NCI-H524 treated with DMSO at 0.1 percent for 48 hours (cell line): ENCODE results near the gene LIN37.

Experiments
- DNase-seq: peaks from one replicate; lab custom pipeline; 2025; lab: John Stamatoyannopoulos, UW

The LIN37 gene

GRCh38 chr19:35748106-35749020 lies at the start of gene LIN37:
LIN37 (plus strand) TSS chr19:35748576; CDS start chr19:35748725, 149 bp downstream.
- peak; percentile 95 for DNase-seq

- peak; percentile 96 for DNase-seq
Measured at GRCh38 chr19:35702223-35703012, 46.0 kb upstream of the LIN37 start.

- no peak for DNase-seq
Measured at GRCh38 chr19:35703343-35703742, 45.0 kb upstream of the LIN37 start.

GRCh38 chr19:35704218-35704617 lies 44.2 kb upstream of the LIN37 start, which contains the start of gene ZBTB32:
ZBTB32 (plus strand) TSS chr19:35704558; CDS start chr19:35714627, 10,069 bp downstream.
- no peak for DNase-seq

GRCh38 chr19:35708391-35708790 lies 40.0 kb upstream of the LIN37 start:
- DNase-seq: no peak

- DNase-seq: no peak
Measured at GRCh38 chr19:35710784-35711723, 37.3 kb upstream of the LIN37 start.

GRCh38 chr19:35712567-35713505 lies 35.5 kb upstream of the LIN37 start:
- DNase-seq: no peak

GRCh38 chr19:35713506-35713850 lies 34.9 kb upstream of the LIN37 start:
- DNase-seq: no peak

- DNase-seq: no peak
Measured at GRCh38 chr19:35713904-35714495, 34.4 kb upstream of the LIN37 start.

GRCh38 chr19:35714601-35715354 lies 33.6 kb upstream of the LIN37 start:
- no peak for DNase-seq

GRCh38 chr19:35715355-35715809 lies 33.0 kb upstream of the LIN37 start:
- DNase-seq: no peak

GRCh38 chr19:35715981-35716800 lies 32.2 kb upstream of the LIN37 start:
- DNase-seq: no peak

- peak; percentile 86 for DNase-seq
Measured at GRCh38 chr19:35716801-35717664, 31.3 kb upstream of the LIN37 start.

- DNase-seq: no peak
Measured at GRCh38 chr19:35717665-35718344, 30.6 kb upstream of the LIN37 start, which contains the start of gene KMT2B. KMT2B (plus strand) TSS chr19:35718003; CDS start chr19:35718019, 16 bp downstream.

GRCh38 chr19:35718345-35719041 lies 29.9 kb upstream of the LIN37 start:
- no peak for DNase-seq
